K562 (cell line): ENCODE measurements around the gene ALDH1A2. TPM values are rescaled to one million over a fixed set of nuclear protein-coding genes. Genes with fewer than 3 reads are reported as not detected.
"Not testable (repeated sequence)": the region's sequence is repeated elsewhere in the genome, so short reads cannot be mapped to it uniquely, and the experiment has no call there.

ENCODE experiments used
- ARID1B ChIP-seq: fragments of 450-650 bp; IDR thresholded peaks from 2 replicates; pipeline ENCODE4 v1.6.1; 2016; ENCODE audit warnings: antibody characterized with exemption, mild to moderate bottlenecking, inconsistent platforms
- ATF7 ChIP-seq: fragments of 450-650 bp; IDR thresholded peaks from 2 replicates; pipeline ENCODE4 v1.7.1; 2014; ENCODE audit warnings: mild to moderate bottlenecking, moderate library complexity
- CBFA2T3 ChIP-seq: fragments of 450-650 bp; IDR thresholded peaks from 2 replicates; pipeline ENCODE4 v1.6.1; 2017
- EP300 ChIP-seq: IDR thresholded peaks from 2 replicates; pipeline ENCODE4 v1.6.1; 2012; ENCODE audit warnings: low read length, improper control_type of control experiment
- SMARCE1 ChIP-seq: fragments of 450-650 bp; IDR thresholded peaks from 2 replicates; pipeline ENCODE4 v1.7.1; 2016; ENCODE audit warnings: mild to moderate bottlenecking
- TCF3 ChIP-seq: sonication (generic); formaldehyde crosslinking; IDR thresholded peaks from 2 replicates; pipeline ENCODE4 v1.4.0; 2020; ENCODE audit warnings: mild to moderate bottlenecking, missing genetic modification reagents
- TEAD4 ChIP-seq, 2 experiments: sonication (generic) in 1 of 2; formaldehyde crosslinking in 1 of 2; IDR thresholded peaks; 2 replicates each; pipeline versions ENCODE4 v1.6.1 to v1.8.0; 2012 to 2022; ENCODE audit warnings: borderline replicate concordance in 1 of 2, inconsistent platforms in 1 of 2, low read length in 1 of 2, mild to moderate bottlenecking in 1 of 2, missing genetic modification reagents in 1 of 2
- TRIM24 ChIP-seq, 2 experiments: fragments of 450-650 bp; IDR thresholded peaks; 2 replicates each; pipeline ENCODE4 v1.6.1; 2016
- polyA plus RNA-seq, 8 experiments: library from polyadenylated mRNA; depleted of rRNA in 4 of 8; stranded (reverse) in 5 of 8; unstranded in 3 of 8; fragments of >200 nt; fragmentation: Nextera tagmentation in 2 of 8; fragmentation: Illumina TruSeq in 1 of 8; extraction: Ambion mirVana in 2 of 8; extraction: Trizol in 1 of 8; gene quantifications; 2 replicates each; pipeline versions ENCODE4 v1.2.1 to v1.2.3, GENCODE V29; 2011 to 2014; ENCODE audit warnings: inconsistent platforms in 1 of 8, missing spikeins in 1 of 8
- total RNA-seq, 7 experiments: library from RNA; depleted of rRNA in 6 of 7; stranded (reverse); fragments of >200 nt in 6 of 7; fragmentation: Illumina TruSeq in 2 of 7; extraction: Trizol in 2 of 7; gene quantifications; 2 replicates each; pipeline versions ENCODE4 v1.2.1 to v1.2.3, GENCODE V29; 2011 to 2021; ENCODE audit warnings: low replicate concordance in 1 of 7
- TF ChIP-seq, protein P1 (sequence below), 2 experiments: fragments of 450-650 bp; IDR thresholded peaks; 2 replicates each; pipeline ENCODE4 v1.6.1; 2018; ENCODE audit warnings: mild to moderate bottlenecking in 2 of 2, low read depth in 1 of 2; ENCODE audit not compliant: partially characterized antibody in 2 of 2
- TF ChIP-seq, protein P2 (sequence below), 2 experiments: IDR thresholded peaks in 1 of 2; conservative IDR thresholded peaks in 1 of 2; 2 replicates each; pipeline ENCODE4 v1.6.1; 2016; ENCODE audit warnings: low read depth in 2 of 2, mild to moderate bottlenecking in 1 of 2, missing compliant biosample characterization in 1 of 2, missing genetic modification characterization in 1 of 2, moderate library complexity in 1 of 2
- TF ChIP-seq, protein P3 (sequence below): fragments of 450-650 bp; IDR thresholded peaks from 2 replicates; pipeline ENCODE4 v1.6.1; 2017; ENCODE audit warnings: antibody characterized with exemption, mild to moderate bottlenecking
- TF ChIP-seq, protein P4 (sequence below): fragments of 450-650 bp; IDR thresholded peaks from 2 replicates; pipeline ENCODE4 v1.6.1; 2016

The ALDH1A2 gene
- total and polyA plus RNA-seq, 9 of the 15 experiments (the other 6 are each of a cell fraction or from before 2014, with no cell fraction given), result 115 to 393 (median 333) TPM

DNA sequence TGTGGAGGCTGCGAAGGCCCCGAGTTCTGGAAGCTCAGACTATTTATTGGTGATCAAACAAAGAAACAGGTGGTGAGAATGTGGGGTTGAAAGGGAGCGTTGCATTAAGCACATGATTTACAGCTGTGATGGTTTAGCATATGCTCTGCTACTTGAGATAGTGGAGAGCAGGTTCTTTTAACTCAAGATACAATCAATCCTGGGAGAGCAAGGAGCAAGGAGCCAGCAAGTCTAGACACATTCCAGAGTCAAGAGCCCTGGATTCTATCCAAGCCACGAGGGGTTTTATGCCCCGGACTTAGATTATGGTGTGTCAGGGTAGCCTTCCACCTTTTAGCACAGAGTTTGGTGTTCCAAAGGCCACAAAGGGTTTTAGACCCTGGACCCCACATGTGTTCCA is 47.8 kb upstream of the ALDH1A2 start (continued):
- TF ChIP-seq CBFA2T3 (peak; percentile 74), EP300 (peak; percentile 52; the same call in 1 of the 2 replicates), TEAD4 (IDR thresholded peaks at IDR 0.05; ENCODE audit: low read length) (peak; percentile 51; the same call in 1 of the 2 replicates), SMARCE1 (peak; percentile 63; the same call in 1 of the 2 replicates), TCF3 (CRISPR knock-in tag) (peak; percentile 65), ATF7 (0 out of 2 replicates have a peak, but pooled peaks have one; percentile 29), ARID1B (peak; percentile 75), TRIM24 (IDR thresholded peaks at IDR 0.05) (peak in 1 of 2 experiments; percentile 72; a peak in 2 of 4 replicates)
- TF ChIP-seq TEAD4 (CRISPR knock-in tag; IDR thresholded peaks at IDR 0.05; ENCODE audit: borderline replicate concordance), result not testable (repeated sequence)
- TF ChIP-seq, protein P1, sequence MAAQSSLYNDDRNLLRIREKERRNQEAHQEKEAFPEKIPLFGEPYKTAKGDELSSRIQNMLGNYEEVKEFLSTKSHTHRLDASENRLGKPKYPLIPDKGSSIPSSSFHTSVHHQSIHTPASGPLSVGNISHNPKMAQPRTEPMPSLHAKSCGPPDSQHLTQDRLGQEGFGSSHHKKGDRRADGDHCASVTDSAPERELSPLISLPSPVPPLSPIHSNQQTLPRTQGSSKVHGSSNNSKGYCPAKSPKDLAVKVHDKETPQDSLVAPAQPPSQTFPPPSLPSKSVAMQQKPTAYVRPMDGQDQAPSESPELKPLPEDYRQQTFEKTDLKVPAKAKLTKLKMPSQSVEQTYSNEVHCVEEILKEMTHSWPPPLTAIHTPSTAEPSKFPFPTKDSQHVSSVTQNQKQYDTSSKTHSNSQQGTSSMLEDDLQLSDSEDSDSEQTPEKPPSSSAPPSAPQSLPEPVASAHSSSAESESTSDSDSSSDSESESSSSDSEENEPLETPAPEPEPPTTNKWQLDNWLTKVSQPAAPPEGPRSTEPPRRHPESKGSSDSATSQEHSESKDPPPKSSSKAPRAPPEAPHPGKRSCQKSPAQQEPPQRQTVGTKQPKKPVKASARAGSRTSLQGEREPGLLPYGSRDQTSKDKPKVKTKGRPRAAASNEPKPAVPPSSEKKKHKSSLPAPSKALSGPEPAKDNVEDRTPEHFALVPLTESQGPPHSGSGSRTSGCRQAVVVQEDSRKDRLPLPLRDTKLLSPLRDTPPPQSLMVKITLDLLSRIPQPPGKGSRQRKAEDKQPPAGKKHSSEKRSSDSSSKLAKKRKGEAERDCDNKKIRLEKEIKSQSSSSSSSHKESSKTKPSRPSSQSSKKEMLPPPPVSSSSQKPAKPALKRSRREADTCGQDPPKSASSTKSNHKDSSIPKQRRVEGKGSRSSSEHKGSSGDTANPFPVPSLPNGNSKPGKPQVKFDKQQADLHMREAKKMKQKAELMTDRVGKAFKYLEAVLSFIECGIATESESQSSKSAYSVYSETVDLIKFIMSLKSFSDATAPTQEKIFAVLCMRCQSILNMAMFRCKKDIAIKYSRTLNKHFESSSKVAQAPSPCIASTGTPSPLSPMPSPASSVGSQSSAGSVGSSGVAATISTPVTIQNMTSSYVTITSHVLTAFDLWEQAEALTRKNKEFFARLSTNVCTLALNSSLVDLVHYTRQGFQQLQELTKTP (IDR thresholded peaks at IDR 0.05; ENCODE audit: low read depth in 1 of 2, partially characterized antibody in 2 of 2), result peak in 1 of 2 experiments; percentile 38
- TF ChIP-seq, protein P2, sequence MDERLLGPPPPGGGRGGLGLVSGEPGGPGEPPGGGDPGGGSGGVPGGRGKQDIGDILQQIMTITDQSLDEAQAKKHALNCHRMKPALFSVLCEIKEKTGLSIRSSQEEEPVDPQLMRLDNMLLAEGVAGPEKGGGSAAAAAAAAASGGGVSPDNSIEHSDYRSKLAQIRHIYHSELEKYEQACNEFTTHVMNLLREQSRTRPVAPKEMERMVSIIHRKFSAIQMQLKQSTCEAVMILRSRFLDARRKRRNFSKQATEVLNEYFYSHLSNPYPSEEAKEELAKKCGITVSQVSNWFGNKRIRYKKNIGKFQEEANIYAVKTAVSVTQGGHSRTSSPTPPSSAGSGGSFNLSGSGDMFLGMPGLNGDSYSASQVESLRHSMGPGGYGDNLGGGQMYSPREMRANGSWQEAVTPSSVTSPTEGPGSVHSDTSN (CRISPR knock-in tag; IDR thresholded peaks at IDR 0.05; ENCODE audit: low read depth), result not testable (repeated sequence)
- TF ChIP-seq, protein P2 (tag; conservative IDR thresholded peaks at IDR 0.05; ENCODE audit: low read depth), result peak; percentile 74
- TF ChIP-seq, protein P3, sequence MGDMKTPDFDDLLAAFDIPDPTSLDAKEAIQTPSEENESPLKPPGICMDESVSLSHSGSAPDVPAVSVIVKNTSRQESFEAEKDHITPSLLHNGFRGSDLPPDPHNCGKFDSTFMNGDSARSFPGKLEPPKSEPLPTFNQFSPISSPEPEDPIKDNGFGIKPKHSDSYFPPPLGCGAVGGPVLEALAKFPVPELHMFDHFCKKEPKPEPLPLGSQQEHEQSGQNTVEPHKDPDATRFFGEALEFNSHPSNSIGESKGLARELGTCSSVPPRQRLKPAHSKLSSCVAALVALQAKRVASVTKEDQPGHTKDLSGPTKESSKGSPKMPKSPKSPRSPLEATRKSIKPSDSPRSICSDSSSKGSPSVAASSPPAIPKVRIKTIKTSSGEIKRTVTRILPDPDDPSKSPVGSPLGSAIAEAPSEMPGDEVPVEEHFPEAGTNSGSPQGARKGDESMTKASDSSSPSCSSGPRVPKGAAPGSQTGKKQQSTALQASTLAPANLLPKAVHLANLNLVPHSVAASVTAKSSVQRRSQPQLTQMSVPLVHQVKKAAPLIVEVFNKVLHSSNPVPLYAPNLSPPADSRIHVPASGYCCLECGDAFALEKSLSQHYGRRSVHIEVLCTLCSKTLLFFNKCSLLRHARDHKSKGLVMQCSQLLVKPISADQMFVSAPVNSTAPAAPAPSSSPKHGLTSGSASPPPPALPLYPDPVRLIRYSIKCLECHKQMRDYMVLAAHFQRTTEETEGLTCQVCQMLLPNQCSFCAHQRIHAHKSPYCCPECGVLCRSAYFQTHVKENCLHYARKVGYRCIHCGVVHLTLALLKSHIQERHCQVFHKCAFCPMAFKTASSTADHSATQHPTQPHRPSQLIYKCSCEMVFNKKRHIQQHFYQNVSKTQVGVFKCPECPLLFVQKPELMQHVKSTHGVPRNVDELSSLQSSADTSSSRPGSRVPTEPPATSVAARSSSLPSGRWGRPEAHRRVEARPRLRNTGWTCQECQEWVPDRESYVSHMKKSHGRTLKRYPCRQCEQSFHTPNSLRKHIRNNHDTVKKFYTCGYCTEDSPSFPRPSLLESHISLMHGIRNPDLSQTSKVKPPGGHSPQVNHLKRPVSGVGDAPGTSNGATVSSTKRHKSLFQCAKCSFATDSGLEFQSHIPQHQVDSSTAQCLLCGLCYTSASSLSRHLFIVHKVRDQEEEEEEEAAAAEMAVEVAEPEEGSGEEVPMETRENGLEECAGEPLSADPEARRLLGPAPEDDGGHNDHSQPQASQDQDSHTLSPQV, result peak; percentile 58
- TF ChIP-seq, protein P4, sequence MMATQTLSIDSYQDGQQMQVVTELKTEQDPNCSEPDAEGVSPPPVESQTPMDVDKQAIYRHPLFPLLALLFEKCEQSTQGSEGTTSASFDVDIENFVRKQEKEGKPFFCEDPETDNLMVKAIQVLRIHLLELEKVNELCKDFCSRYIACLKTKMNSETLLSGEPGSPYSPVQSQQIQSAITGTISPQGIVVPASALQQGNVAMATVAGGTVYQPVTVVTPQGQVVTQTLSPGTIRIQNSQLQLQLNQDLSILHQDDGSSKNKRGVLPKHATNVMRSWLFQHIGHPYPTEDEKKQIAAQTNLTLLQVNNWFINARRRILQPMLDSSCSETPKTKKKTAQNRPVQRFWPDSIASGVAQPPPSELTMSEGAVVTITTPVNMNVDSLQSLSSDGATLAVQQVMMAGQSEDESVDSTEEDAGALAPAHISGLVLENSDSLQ, result peak; percentile 76
